Measurements from ENCODE around the gene TRIO.
A peak's percentile ranks its signal among the peaks of the same experiment; 100 is the strongest.

TRIO gene

GRCh38 chr5:14181299-14181968, 38.3 kb downstream of the TRIO start:
- Mint-ChIP-seq H3K36me3 (ENCODE audit: insufficient read depth) (no peaks in the 10 kb centered on the region), H3K27me3 (peaks cover 7 to 25% of the 10 kb centered on the region in 2 donors), H3K4me3 (no peak overlapping the region), H3K4me1 (ENCODE audit: low read depth in 2 of 2) (peaks cover 0 to 9% of the 10 kb centered on the region in 2 donors), H3K27ac (no peak overlapping the region), H3K9me3 (no peaks in the 10 kb centered on the region)
- DNase-seq (no peak), ATAC-seq (replicated peaks) (no peak)

GRCh38 chr5:14182761-14183160, 39.6 kb downstream of the TRIO start:
- no peak for ATAC-seq (replicated peaks)
- no peak for DNase-seq
- Mint-ChIP-seq H3K9me3 (no peaks in the 10 kb centered on the region), H3K27me3 (peaks cover 12 to 19% of the 10 kb centered on the region in 2 donors), H3K4me1 (ENCODE audit: low read depth in 2 of 2) (peaks cover 0 to 9% of the 10 kb centered on the region in 2 donors), H3K36me3 (ENCODE audit: insufficient read depth) (no peaks in the 10 kb centered on the region), H3K27ac (no peak overlapping the region), H3K4me3 (no peak overlapping the region)

- H3K36me3 Mint-ChIP-seq (ENCODE audit: insufficient read depth), result no peaks in the 10 kb centered on the region
- no peak overlapping the region for H3K4me3 Mint-ChIP-seq
- H3K9me3 Mint-ChIP-seq, result no peaks in the 10 kb centered on the region
- DNase-seq (no peak), ATAC-seq (replicated peaks) (no peak)
- no peak overlapping the region for H3K27ac Mint-ChIP-seq
- peaks cover 13% of the 10 kb centered on the region in 2 donors for H3K27me3 Mint-ChIP-seq
- H3K4me1 Mint-ChIP-seq (ENCODE audit: low read depth in 2 of 2), result peaks cover 0 to 9% of the 10 kb centered on the region in 2 donors
Observed at GRCh38 chr5:14183187-14183939, 40.2 kb downstream of the TRIO start.

- DNase-seq (no peak), ATAC-seq (replicated peaks) (no peak)
- Mint-ChIP-seq H3K36me3 (ENCODE audit: insufficient read depth) (no peaks in the 10 kb centered on the region), H3K9me3 (no peaks in the 10 kb centered on the region), H3K4me3 (no peak overlapping the region), H3K27ac (no peak overlapping the region), H3K4me1 (ENCODE audit: low read depth in 2 of 2) (peaks cover 0 to 9% of the 10 kb centered on the region in 2 donors), H3K27me3 (peaks cover 9 to 13% of the 10 kb centered on the region in 2 donors)
Observed at GRCh38 chr5:14184082-14184481, 40.9 kb downstream of the TRIO start.

GRCh38 chr5:14184725-14185124, 41.6 kb downstream of the TRIO start:
- ATAC-seq (replicated peaks), result no peak
- H3K36me3 Mint-ChIP-seq (ENCODE audit: insufficient read depth), result no peaks in the 10 kb centered on the region

GRCh38 chr5:14185326-14186058, 42.4 kb downstream of the TRIO start:
- no peak overlapping the region for H3K27ac Mint-ChIP-seq
- H3K36me3 Mint-ChIP-seq (ENCODE audit: insufficient read depth), result no peaks in the 10 kb centered on the region
- ATAC-seq (replicated peaks) (no peak), DNase-seq (no peak)
- no peaks in the 10 kb centered on the region for H3K9me3 Mint-ChIP-seq
- H3K4me1 Mint-ChIP-seq (ENCODE audit: low read depth in 2 of 2), result peaks cover 0 to 9% of the 10 kb centered on the region in 2 donors
- H3K27me3 Mint-ChIP-seq, result peaks cover 13 to 20% of the 10 kb centered on the region in 2 donors
- no peak overlapping the region for H3K4me3 Mint-ChIP-seq

More at GRCh38 chr5:14184725-14185124, 41.6 kb downstream of the TRIO start:
- Mint-ChIP-seq H3K4me1 (ENCODE audit: low read depth in 2 of 2) (peaks cover 0 to 9% of the 10 kb centered on the region in 2 donors), H3K27ac (no peak overlapping the region), H3K4me3 (no peak overlapping the region), H3K27me3 (peaks cover 13% of the 10 kb centered on the region in 2 donors), H3K9me3 (no peaks in the 10 kb centered on the region)
- DNase-seq, result no peak

- no peak for DNase-seq
- no peak for ATAC-seq (replicated peaks)
- no peak overlapping the region for H3K4me3 Mint-ChIP-seq
- H3K36me3 Mint-ChIP-seq (ENCODE audit: insufficient read depth), result no peaks in the 10 kb centered on the region
- peaks cover 0 to 9% of the 10 kb centered on the region in 2 donors for H3K4me1 Mint-ChIP-seq (ENCODE audit: low read depth in 2 of 2)
- H3K27me3 Mint-ChIP-seq, result peaks cover 13 to 20% of the 10 kb centered on the region in 2 donors
- H3K27ac Mint-ChIP-seq, result no peak overlapping the region
- no peaks in the 10 kb centered on the region for H3K9me3 Mint-ChIP-seq
Observed at GRCh38 chr5:14186059-14186830, 43.1 kb downstream of the TRIO start.

GRCh38 chr5:14187157-14187556, 44.0 kb downstream of the TRIO start:
- Mint-ChIP-seq H3K36me3 (ENCODE audit: insufficient read depth) (no peaks in the 10 kb centered on the region), H3K9me3 (no peaks in the 10 kb centered on the region), H3K27me3 (peaks cover 13 to 20% of the 10 kb centered on the region in 2 donors), H3K4me1 (ENCODE audit: low read depth in 2 of 2) (peaks cover 0 to 9% of the 10 kb centered on the region in 2 donors), H3K4me3 (no peak overlapping the region), H3K27ac (no peak overlapping the region)
- ATAC-seq (replicated peaks), result no peak
- no peak for DNase-seq

GRCh38 chr5:14187660-14188059, 44.5 kb downstream of the TRIO start:
- peaks cover 0 to 9% of the 10 kb centered on the region in 2 donors for H3K4me1 Mint-ChIP-seq (ENCODE audit: low read depth in 2 of 2)

GRCh38 chr5:14188778-14189177, 45.6 kb downstream of the TRIO start:
- Mint-ChIP-seq H3K36me3 (ENCODE audit: insufficient read depth) (no peaks in the 10 kb centered on the region), H3K4me3 (no peak overlapping the region), H3K27ac (no peak overlapping the region), H3K27me3 (peaks cover 13 to 20% of the 10 kb centered on the region in 2 donors), H3K9me3 (no peaks in the 10 kb centered on the region), H3K4me1 (ENCODE audit: low read depth in 2 of 2) (peaks cover 0 to 9% of the 10 kb centered on the region in 2 donors)
- ATAC-seq (replicated peaks) (no peak), DNase-seq (no peak)

More at GRCh38 chr5:14187660-14188059, 44.5 kb downstream of the TRIO start:
- Mint-ChIP-seq H3K36me3 (ENCODE audit: insufficient read depth) (no peaks in the 10 kb centered on the region), H3K27ac (no peak overlapping the region), H3K4me3 (no peak overlapping the region), H3K27me3 (peaks cover 13 to 20% of the 10 kb centered on the region in 2 donors), H3K9me3 (no peaks in the 10 kb centered on the region)
- no peak for ATAC-seq (replicated peaks)
- no peak for DNase-seq

- Mint-ChIP-seq H3K27ac (no peak overlapping the region), H3K4me1 (ENCODE audit: low read depth in 2 of 2) (peaks cover 0 to 9% of the 10 kb centered on the region in 2 donors), H3K4me3 (no peak overlapping the region), H3K36me3 (ENCODE audit: insufficient read depth) (no peaks in the 10 kb centered on the region), H3K9me3 (no peaks in the 10 kb centered on the region), H3K27me3 (peaks cover 13 to 20% of the 10 kb centered on the region in 2 donors)
- DNase-seq, result no peak
- no peak for ATAC-seq (replicated peaks)
Observed at GRCh38 chr5:14189680-14190079, 46.5 kb downstream of the TRIO start.

- H3K36me3 Mint-ChIP-seq (ENCODE audit: insufficient read depth), result no peaks in the 10 kb centered on the region
- DNase-seq (no peak), ATAC-seq (replicated peaks) (no peak)
- H3K4me3 Mint-ChIP-seq, result no peak overlapping the region
- H3K4me1 Mint-ChIP-seq (ENCODE audit: low read depth in 2 of 2), result peaks cover 0 to 4% of the 10 kb centered on the region in 2 donors
- H3K27ac Mint-ChIP-seq, result peak overlapping the region in 1 of 2 donors; percentile 5
- H3K9me3 Mint-ChIP-seq, result no peaks in the 10 kb centered on the region
- peaks cover 9 to 19% of the 10 kb centered on the region in 2 donors for H3K27me3 Mint-ChIP-seq
Observed at GRCh38 chr5:14190194-14191164, 47.3 kb downstream of the TRIO start.

Measured in effector memory CD8-positive, alpha-beta T cell (primary cell).